Measurements from ENCODE around the gene SLC44A4. TPM values are rescaled to one million over a fixed set of nuclear protein-coding genes. Genes with fewer than 3 reads are reported as not detected.

Gene SLC44A4
- total RNA-seq, 1 donor from 2014 or later = 1.8 TPM

DNA sequence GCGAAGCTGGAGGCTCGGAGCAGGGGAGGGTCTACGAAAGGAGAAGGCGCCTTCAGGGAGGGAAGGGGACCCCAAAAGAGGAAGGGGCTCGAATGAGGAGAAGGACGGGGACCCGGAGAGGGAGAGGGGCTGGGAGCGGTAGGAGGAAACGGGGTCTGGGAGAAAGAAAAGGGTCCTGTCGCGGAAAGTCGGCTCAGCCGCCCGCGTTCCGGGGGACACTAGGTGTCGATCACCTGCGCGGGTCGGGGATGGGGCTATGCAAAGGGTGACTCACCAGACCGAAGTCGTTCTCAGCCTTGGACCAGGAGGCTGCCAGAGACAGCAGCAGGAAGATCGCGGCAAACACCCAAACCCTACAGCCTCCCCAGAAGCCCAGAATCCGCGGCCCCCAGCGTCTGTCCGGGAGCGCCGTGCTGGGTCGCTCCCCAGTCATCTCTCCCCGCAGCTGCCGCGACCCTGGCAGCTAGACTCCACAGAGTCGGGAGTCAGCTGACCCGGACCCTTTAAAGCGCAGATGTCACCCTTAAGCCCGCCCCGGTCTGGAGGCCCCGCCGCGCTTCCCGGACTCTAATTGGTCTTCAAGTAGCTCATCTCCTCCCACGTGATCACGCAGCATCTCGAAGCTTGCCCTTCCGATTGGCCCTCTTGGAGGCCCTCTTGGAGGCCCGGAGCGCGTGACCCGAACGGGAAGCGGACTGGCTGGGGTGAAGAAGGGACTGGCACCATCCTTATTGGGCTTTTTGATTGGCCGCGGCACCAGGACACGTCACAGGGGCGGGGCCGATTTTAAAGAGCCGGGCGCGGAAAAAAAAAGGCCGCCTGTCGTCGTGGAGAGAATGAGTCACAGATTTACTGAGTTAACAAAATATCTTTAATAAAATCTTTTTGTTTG, 16.2 kb downstream of the SLC44A4 start, which contains the start of gene NEU1:
Gene NEU1, minus strand, starts transcription at position 478 of the 892 bp plus-strand sequence. Its CDS starts 45 bp downstream, at position 433.
- peaks cover 13% of the 10 kb centered on the region for H3K36me3 ChIP-seq (ENCODE audit: control insufficient read depth, insufficient read depth, low read length)
- TF ChIP-seq, protein P1, sequence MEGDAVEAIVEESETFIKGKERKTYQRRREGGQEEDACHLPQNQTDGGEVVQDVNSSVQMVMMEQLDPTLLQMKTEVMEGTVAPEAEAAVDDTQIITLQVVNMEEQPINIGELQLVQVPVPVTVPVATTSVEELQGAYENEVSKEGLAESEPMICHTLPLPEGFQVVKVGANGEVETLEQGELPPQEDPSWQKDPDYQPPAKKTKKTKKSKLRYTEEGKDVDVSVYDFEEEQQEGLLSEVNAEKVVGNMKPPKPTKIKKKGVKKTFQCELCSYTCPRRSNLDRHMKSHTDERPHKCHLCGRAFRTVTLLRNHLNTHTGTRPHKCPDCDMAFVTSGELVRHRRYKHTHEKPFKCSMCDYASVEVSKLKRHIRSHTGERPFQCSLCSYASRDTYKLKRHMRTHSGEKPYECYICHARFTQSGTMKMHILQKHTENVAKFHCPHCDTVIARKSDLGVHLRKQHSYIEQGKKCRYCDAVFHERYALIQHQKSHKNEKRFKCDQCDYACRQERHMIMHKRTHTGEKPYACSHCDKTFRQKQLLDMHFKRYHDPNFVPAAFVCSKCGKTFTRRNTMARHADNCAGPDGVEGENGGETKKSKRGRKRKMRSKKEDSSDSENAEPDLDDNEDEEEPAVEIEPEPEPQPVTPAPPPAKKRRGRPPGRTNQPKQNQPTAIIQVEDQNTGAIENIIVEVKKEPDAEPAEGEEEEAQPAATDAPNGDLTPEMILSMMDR (IDR thresholded peaks at IDR 0.05; ENCODE audit: insufficient read depth, low read length, severe bottlenecking) = no peak
- no peak for FAIRE-seq
- peak; percentile 99 for DNase-seq (ENCODE audit: low read depth)
- H3K27me3 ChIP-seq (ENCODE audit: control insufficient read depth, insufficient read depth, low read length) = no peaks in the 10 kb centered on the region
- peak within 1 kb of the TSS; percentile 82 for H3K4me3 ChIP-seq (ENCODE audit: low read depth, low read length)

GRCh38 chr6:31861919-31862343, 16.9 kb downstream of the SLC44A4 start:
- TF ChIP-seq, protein P1 (IDR thresholded peaks at IDR 0.05; ENCODE audit: insufficient read depth, low read length, severe bottlenecking) = no peak
- FAIRE-seq = no peak

DNA sequence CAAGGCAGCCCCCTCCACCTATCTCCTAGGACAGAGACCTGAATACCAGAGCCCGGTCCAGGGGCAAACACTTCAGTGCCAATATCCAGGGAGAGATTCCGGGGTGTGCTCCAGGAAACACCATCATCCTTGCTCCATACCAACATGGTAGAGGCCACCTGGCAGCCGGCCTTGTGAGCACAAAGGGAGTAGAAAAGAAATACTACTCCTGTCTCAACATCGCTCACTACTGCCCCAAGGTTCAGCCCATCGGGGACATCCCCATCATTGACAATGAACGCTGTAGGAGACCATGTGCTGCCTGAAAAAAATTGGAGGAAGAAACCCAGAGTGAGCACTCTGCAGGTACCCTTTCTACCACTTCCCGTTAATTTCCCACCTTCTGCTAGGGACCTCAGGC, 17.6 kb downstream of the SLC44A4 start:
- H3K36me3 ChIP-seq (ENCODE audit: control insufficient read depth, insufficient read depth, low read length) = peaks cover 13% of the 10 kb centered on the region
- H3K27me3 ChIP-seq (ENCODE audit: control insufficient read depth, insufficient read depth, low read length) = no peaks in the 10 kb centered on the region
- no peak overlapping the region for H3K4me3 ChIP-seq (ENCODE audit: low read depth, low read length)
- DNase-seq (ENCODE audit: low read depth) (no peak), FAIRE-seq (no peak)
- TF ChIP-seq, protein P1 (IDR thresholded peaks at IDR 0.05; ENCODE audit: insufficient read depth, low read length, severe bottlenecking) = no peak

More at GRCh38 chr6:31861919-31862343, 16.9 kb downstream of the SLC44A4 start:
- Histone ChIP-seq H3K4me3 (ENCODE audit: low read depth, low read length) (peak overlapping the region; percentile 82), H3K36me3 (ENCODE audit: control insufficient read depth, insufficient read depth, low read length) (peaks cover 13% of the 10 kb centered on the region), H3K27me3 (ENCODE audit: control insufficient read depth, insufficient read depth, low read length) (no peaks in the 10 kb centered on the region)
- no peak for DNase-seq (ENCODE audit: low read depth)

DNA sequence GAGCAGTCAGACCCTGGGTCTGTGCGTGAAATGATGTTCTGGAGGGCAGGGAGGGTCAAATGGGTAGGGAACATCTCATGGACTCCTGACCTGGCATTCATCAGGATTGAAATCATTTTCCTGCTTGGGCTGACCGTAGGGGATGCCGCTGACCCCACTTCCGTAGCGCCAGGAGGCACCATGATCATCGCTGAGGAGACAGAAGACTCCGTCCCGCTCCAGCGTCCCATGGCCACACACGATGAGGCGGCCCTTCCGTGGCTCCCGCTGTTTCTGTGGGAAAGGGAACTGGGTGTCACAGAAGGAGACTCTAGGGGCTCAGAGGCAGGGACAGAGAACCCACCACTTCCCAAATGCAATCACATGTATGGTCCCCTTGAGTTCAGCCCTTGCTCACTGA, 18.4 kb downstream of the SLC44A4 start:
- Histone ChIP-seq H3K36me3 (ENCODE audit: control insufficient read depth, insufficient read depth, low read length) (peaks cover 13% of the 10 kb centered on the region), H3K4me3 (ENCODE audit: low read depth, low read length) (no peak overlapping the region), H3K27me3 (ENCODE audit: control insufficient read depth, insufficient read depth, low read length) (no peaks in the 10 kb centered on the region)
- DNase-seq (ENCODE audit: low read depth) = no peak
- TF ChIP-seq, protein P1 (IDR thresholded peaks at IDR 0.05; ENCODE audit: insufficient read depth, low read length, severe bottlenecking) = no peak
- no peak for FAIRE-seq

- TF ChIP-seq, protein P1 (IDR thresholded peaks at IDR 0.05; ENCODE audit: insufficient read depth, low read length, severe bottlenecking) = no peak
- DNase-seq (ENCODE audit: low read depth) = no peak
- Histone ChIP-seq H3K4me3 (ENCODE audit: low read depth, low read length) (no peak overlapping the region), H3K27me3 (ENCODE audit: control insufficient read depth, insufficient read depth, low read length) (no peaks in the 10 kb centered on the region), H3K36me3 (ENCODE audit: control insufficient read depth, insufficient read depth, low read length) (peaks cover 13% of the 10 kb centered on the region)
- no peak for FAIRE-seq
Measured at GRCh38 chr6:31859923-31860322, 18.9 kb downstream of the SLC44A4 start.
